Breast epithelium (tissue), 3 donors: ENCODE results near the gene SEMA4F.

Experiments
- POLR2A ChIP-seq: fragments of 450-650 bp; IDR thresholded peaks from one replicate; pipeline ENCODE4 v1.6.1; 2016; ENCODE audit warnings: antibody characterized with exemption, mild to moderate bottlenecking, moderate library complexity
- TF ChIP-seq, protein P1 (sequence below), 3 donors: fragments of 450-650 bp; IDR thresholded peaks; one replicate each; pipeline ENCODE4 v1.5.1; 2016 to 2017; ENCODE audit warnings: antibody characterized with exemption in 3 of 3, mild to moderate bottlenecking in 3 of 3, moderate library complexity in 3 of 3

DNA sequence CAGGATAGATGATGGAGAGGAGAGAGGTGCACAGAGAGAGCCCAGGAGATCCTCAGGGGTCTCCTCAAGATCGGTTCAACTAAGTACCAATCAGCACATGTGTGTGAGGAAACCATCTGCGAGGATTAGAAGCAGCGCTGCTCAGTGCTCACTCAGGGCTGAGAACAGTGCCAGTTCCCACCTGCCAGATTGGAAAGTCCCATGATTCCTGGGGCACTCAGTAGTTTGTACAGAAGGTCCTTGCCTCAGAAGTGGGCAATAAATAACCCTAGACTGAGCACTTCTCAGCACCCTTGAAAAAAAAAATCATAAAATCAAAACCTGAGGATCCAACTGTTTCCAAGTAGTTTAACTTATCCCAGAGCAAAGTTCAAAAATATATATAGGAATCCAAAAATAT is 53.8 kb downstream of the SEMA4F start:
- TF ChIP-seq, protein P1, sequence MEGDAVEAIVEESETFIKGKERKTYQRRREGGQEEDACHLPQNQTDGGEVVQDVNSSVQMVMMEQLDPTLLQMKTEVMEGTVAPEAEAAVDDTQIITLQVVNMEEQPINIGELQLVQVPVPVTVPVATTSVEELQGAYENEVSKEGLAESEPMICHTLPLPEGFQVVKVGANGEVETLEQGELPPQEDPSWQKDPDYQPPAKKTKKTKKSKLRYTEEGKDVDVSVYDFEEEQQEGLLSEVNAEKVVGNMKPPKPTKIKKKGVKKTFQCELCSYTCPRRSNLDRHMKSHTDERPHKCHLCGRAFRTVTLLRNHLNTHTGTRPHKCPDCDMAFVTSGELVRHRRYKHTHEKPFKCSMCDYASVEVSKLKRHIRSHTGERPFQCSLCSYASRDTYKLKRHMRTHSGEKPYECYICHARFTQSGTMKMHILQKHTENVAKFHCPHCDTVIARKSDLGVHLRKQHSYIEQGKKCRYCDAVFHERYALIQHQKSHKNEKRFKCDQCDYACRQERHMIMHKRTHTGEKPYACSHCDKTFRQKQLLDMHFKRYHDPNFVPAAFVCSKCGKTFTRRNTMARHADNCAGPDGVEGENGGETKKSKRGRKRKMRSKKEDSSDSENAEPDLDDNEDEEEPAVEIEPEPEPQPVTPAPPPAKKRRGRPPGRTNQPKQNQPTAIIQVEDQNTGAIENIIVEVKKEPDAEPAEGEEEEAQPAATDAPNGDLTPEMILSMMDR (IDR thresholded peaks at IDR 0.05) = no peak
- TF ChIP-seq POLR2A = no peak
